Effector memory CD8-positive, alpha-beta T cell (primary cell): Measurements from ENCODE around the gene VPS13A.

Experiments
- ATAC-seq: fragments of 150-1000 bp; cut with Tn5 transposase; replicated peaks from 2 replicates; pipeline ENCODE4 v1.10.0; 2021; ENCODE audit warnings: mild to moderate bottlenecking, moderate library complexity
- DNase-seq, 3 experiments: peaks; one replicate each; pipeline ENCODE4 v3.0.0; 2021
- H3K27ac Mint-ChIP-seq, 2 donors: one replicate each; pipeline ENCODE4 v1.8.0; 2022; ENCODE audit warnings: mild to moderate bottlenecking in 2 of 2, mixed read lengths in 2 of 2, moderate library complexity in 2 of 2
- H3K27me3 Mint-ChIP-seq, 2 donors: one replicate each; pipeline ENCODE4 v1.8.0; 2022; ENCODE audit warnings: mixed read lengths in 2 of 2
- H3K36me3 Mint-ChIP-seq: one replicate; pipeline ENCODE4 v1.8.0; 2022; ENCODE audit warnings: mild to moderate bottlenecking, moderate library complexity, mixed read lengths; ENCODE audit not compliant: insufficient read depth
- H3K4me1 Mint-ChIP-seq, 2 donors: one replicate each; pipeline ENCODE4 v1.8.0; 2022; ENCODE audit warnings: low read depth in 2 of 2, mixed read lengths in 2 of 2
- H3K4me3 Mint-ChIP-seq, 2 donors: one replicate each; pipeline ENCODE4 v1.8.0; 2022; ENCODE audit warnings: mild to moderate bottlenecking in 2 of 2, mixed read lengths in 2 of 2, moderate library complexity in 2 of 2
- H3K9me3 Mint-ChIP-seq, 2 donors: one replicate each; pipeline ENCODE4 v1.8.0; 2022; ENCODE audit warnings: mixed read lengths in 2 of 2

Gene VPS13A

GRCh38 chr9:77450085-77450475, 272.7 kb downstream of the VPS13A start:
- H3K9me3 Mint-ChIP-seq: peaks cover 0 to 7% of the 10 kb centered on the region in 2 donors
- no peak overlapping the region for H3K4me3 Mint-ChIP-seq
- DNase-seq (no peak), ATAC-seq (no peak)
- H3K36me3 Mint-ChIP-seq: no peaks in the 10 kb centered on the region
- H3K4me1 Mint-ChIP-seq: peaks cover 4 to 5% of the 10 kb centered on the region in 2 donors
- H3K27me3 Mint-ChIP-seq: peaks cover 35 to 50% of the 10 kb centered on the region in 2 donors
- no peak overlapping the region for H3K27ac Mint-ChIP-seq

- H3K27me3 Mint-ChIP-seq: peaks cover 35 to 49% of the 10 kb centered on the region in 2 donors
- H3K4me1 Mint-ChIP-seq: peaks cover 4 to 5% of the 10 kb centered on the region in 2 donors
- no peak for DNase-seq
- H3K4me3 Mint-ChIP-seq: no peak overlapping the region
- peaks cover 0 to 7% of the 10 kb centered on the region in 2 donors for H3K9me3 Mint-ChIP-seq
- no peak for ATAC-seq
- no peak overlapping the region for H3K27ac Mint-ChIP-seq
- H3K36me3 Mint-ChIP-seq: no peaks in the 10 kb centered on the region
These were observed 274.2 kb downstream of the VPS13A start for GRCh38 chr9:77451507-77451906.

GRCh38 chr9:77453825-77454647, 276.7 kb downstream of the VPS13A start:
- Mint-ChIP-seq H3K27me3 (peaks cover 26 to 45% of the 10 kb centered on the region in 2 donors), H3K27ac (peak overlapping the region in 1 of 2 donors; percentile 11), H3K4me1 (peaks cover 13% of the 10 kb centered on the region in 2 donors), H3K4me3 (peak overlapping the region; percentile 47), H3K36me3 (no peaks in the 10 kb centered on the region), H3K9me3 (no peaks in the 10 kb centered on the region)
- ATAC-seq (no peak), DNase-seq (no peak)

GRCh38 chr9:77454663-77455062, 277.3 kb downstream of the VPS13A start:
- no peak overlapping the region for H3K27ac Mint-ChIP-seq
- no peak for ATAC-seq
- H3K27me3 Mint-ChIP-seq: peaks cover 26 to 47% of the 10 kb centered on the region in 2 donors
- H3K9me3 Mint-ChIP-seq: no peaks in the 10 kb centered on the region
- H3K4me3 Mint-ChIP-seq: no peak overlapping the region
- H3K36me3 Mint-ChIP-seq: no peaks in the 10 kb centered on the region
- peaks cover 13% of the 10 kb centered on the region in 2 donors for H3K4me1 Mint-ChIP-seq
- no peak for DNase-seq

- H3K27ac Mint-ChIP-seq: no peak overlapping the region
- H3K4me3 Mint-ChIP-seq: no peak overlapping the region
- no peaks in the 10 kb centered on the region for H3K9me3 Mint-ChIP-seq
- H3K36me3 Mint-ChIP-seq: no peaks in the 10 kb centered on the region
- DNase-seq (peak; percentile 9 to 22 (median 17)), ATAC-seq (peak; percentile 32)
- peaks cover 19 to 47% of the 10 kb centered on the region in 2 donors for H3K27me3 Mint-ChIP-seq
- H3K4me1 Mint-ChIP-seq: peaks cover 13% of the 10 kb centered on the region in 2 donors
These were observed 278.1 kb downstream of the VPS13A start for GRCh38 chr9:77455312-77455927.

- DNase-seq: peak; percentile 66 to 77 (median 68)
- H3K36me3 Mint-ChIP-seq: no peaks in the 10 kb centered on the region
- no peaks in the 10 kb centered on the region for H3K9me3 Mint-ChIP-seq
- H3K4me3 Mint-ChIP-seq: no peak overlapping the region
- peaks cover 13% of the 10 kb centered on the region in 2 donors for H3K4me1 Mint-ChIP-seq
- ATAC-seq: peak; percentile 79
- no peak overlapping the region for H3K27ac Mint-ChIP-seq
- peaks cover 7 to 37% of the 10 kb centered on the region in 2 donors for H3K27me3 Mint-ChIP-seq
These were observed 279.6 kb downstream of the VPS13A start for GRCh38 chr9:77456829-77457437.

GRCh38 chr9:77457916-77458592, 280.7 kb downstream of the VPS13A start:
- peaks cover 6 to 46% of the 10 kb centered on the region in 2 donors for H3K27me3 Mint-ChIP-seq
- ATAC-seq (peak; percentile 86), DNase-seq (peak; percentile 41 to 50 (median 48))
- H3K36me3 Mint-ChIP-seq: no peaks in the 10 kb centered on the region
- H3K9me3 Mint-ChIP-seq: no peaks in the 10 kb centered on the region
- H3K4me3 Mint-ChIP-seq: no peak overlapping the region
- H3K4me1 Mint-ChIP-seq: peaks cover 13% of the 10 kb centered on the region in 2 donors
- peak overlapping the region in 1 of 2 donors; percentile 53 for H3K27ac Mint-ChIP-seq

GRCh38 chr9:77460938-77461337, 283.6 kb downstream of the VPS13A start:
- H3K27me3 Mint-ChIP-seq: peaks cover 0 to 49% of the 10 kb centered on the region in 2 donors
- DNase-seq: no peak
- no peaks in the 10 kb centered on the region for H3K36me3 Mint-ChIP-seq

GRCh38 chr9:77462066-77462465, 284.7 kb downstream of the VPS13A start:
- no peak overlapping the region for H3K27ac Mint-ChIP-seq
- no peak overlapping the region for H3K4me3 Mint-ChIP-seq
- no peaks in the 10 kb centered on the region for H3K36me3 Mint-ChIP-seq
- no peaks in the 10 kb centered on the region for H3K9me3 Mint-ChIP-seq
- peaks cover 7 to 57% of the 10 kb centered on the region in 2 donors for H3K27me3 Mint-ChIP-seq
- ATAC-seq (no peak), DNase-seq (no peak)
- peaks cover 6 to 7% of the 10 kb centered on the region in 2 donors for H3K4me1 Mint-ChIP-seq

More at GRCh38 chr9:77460938-77461337, 283.6 kb downstream of the VPS13A start:
- ATAC-seq: no peak
- Mint-ChIP-seq H3K9me3 (no peaks in the 10 kb centered on the region), H3K4me3 (no peak overlapping the region), H3K4me1 (peaks cover 8 to 9% of the 10 kb centered on the region in 2 donors), H3K27ac (no peak overlapping the region)

- ATAC-seq (no peak), DNase-seq (no peak)
- H3K4me3 Mint-ChIP-seq: no peak overlapping the region
- no peak overlapping the region for H3K27ac Mint-ChIP-seq
- peaks cover 7 to 61% of the 10 kb centered on the region in 2 donors for H3K27me3 Mint-ChIP-seq
- H3K4me1 Mint-ChIP-seq: peaks cover under 1 to 1% of the 10 kb centered on the region in 2 donors
- no peaks in the 10 kb centered on the region for H3K9me3 Mint-ChIP-seq
- H3K36me3 Mint-ChIP-seq: no peaks in the 10 kb centered on the region
These were observed 285.8 kb downstream of the VPS13A start for GRCh38 chr9:77463151-77463550.

GRCh38 chr9:77464661-77465060, 287.3 kb downstream of the VPS13A start:
- no peaks in the 10 kb centered on the region for H3K4me1 Mint-ChIP-seq
- no peak overlapping the region for H3K4me3 Mint-ChIP-seq
- H3K27me3 Mint-ChIP-seq: peaks cover 13 to 51% of the 10 kb centered on the region in 2 donors
- no peaks in the 10 kb centered on the region for H3K36me3 Mint-ChIP-seq
- DNase-seq: no peak
- no peaks in the 10 kb centered on the region for H3K9me3 Mint-ChIP-seq
- ATAC-seq: no peak
- H3K27ac Mint-ChIP-seq: no peak overlapping the region

GRCh38 chr9:77469515-77470231, 292.3 kb downstream of the VPS13A start:
- DNase-seq (no peak), ATAC-seq (no peak)
- H3K9me3 Mint-ChIP-seq: no peaks in the 10 kb centered on the region
- H3K27me3 Mint-ChIP-seq: peaks cover 13 to 27% of the 10 kb centered on the region in 2 donors
- no peaks in the 10 kb centered on the region for H3K4me1 Mint-ChIP-seq
- no peak overlapping the region for H3K27ac Mint-ChIP-seq
- H3K4me3 Mint-ChIP-seq: no peak overlapping the region
- H3K36me3 Mint-ChIP-seq: no peaks in the 10 kb centered on the region
